Measurements from ENCODE around the gene ELOVL3. TPM values are rescaled to one million over a fixed set of nuclear protein-coding genes. Genes with fewer than 3 reads are reported as not detected.
A peak's percentile ranks its signal among the peaks of the same experiment; 100 is the strongest.

ELOVL3 gene
- total and polyA plus RNA-seq, 2 of the 13 experiments (the other 11 are each of a cell fraction or from before 2014, with no cell fraction given), result 0.58 to 0.69 TPM

DNA sequence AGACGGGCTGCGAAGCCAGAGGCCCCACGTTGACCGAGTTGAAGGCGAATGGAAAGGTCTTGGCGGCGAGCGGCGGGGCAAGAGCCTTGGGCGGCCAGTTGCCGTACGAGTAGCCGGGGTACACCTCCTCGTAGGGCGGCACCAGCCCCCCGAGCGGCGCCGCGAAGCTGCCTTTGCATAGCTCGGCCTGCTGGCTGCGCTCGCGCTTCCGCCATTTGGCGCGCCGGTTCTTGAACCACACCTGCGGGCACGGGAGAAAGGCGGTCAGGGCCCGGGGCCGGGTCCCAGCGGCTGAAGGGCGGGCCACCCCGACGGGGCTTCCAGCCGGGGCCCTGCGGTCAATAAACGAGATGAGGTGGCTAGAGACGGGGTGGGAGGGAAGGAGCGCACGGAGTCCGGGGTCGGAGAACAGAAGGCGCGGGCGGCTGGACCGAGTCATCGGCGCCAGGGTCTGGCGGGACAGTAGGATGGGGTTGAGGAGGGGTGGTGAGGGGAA, 4.8 kb downstream of the ELOVL3 start (continued):
- TF ChIP-seq ZNF777 (CRISPR knock-in tag; IDR thresholded peaks at IDR 0.05), result peak; percentile 90
- TF ChIP-seq, protein P1, sequence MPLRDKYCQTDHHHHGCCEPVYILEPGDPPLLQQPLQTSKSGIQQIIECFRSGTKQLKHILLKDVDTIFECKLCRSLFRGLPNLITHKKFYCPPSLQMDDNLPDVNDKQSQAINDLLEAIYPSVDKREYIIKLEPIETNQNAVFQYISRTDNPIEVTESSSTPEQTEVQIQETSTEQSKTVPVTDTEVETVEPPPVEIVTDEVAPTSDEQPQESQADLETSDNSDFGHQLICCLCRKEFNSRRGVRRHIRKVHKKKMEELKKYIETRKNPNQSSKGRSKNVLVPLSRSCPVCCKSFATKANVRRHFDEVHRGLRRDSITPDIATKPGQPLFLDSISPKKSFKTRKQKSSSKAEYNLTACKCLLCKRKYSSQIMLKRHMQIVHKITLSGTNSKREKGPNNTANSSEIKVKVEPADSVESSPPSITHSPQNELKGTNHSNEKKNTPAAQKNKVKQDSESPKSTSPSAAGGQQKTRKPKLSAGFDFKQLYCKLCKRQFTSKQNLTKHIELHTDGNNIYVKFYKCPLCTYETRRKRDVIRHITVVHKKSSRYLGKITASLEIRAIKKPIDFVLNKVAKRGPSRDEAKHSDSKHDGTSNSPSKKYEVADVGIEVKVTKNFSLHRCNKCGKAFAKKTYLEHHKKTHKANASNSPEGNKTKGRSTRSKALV (CRISPR knock-in tag; IDR thresholded peaks at IDR 0.05), result peak; percentile 69
- TF ChIP-seq U2AF1 (optimal IDR thresholded peaks at IDR 0.05; ENCODE audit: low read depth, low read length), result no peak

GRCh38 chr10:102231357-102232318, 5.5 kb downstream of the ELOVL3 start:
- H3K79me2 ChIP-seq (ENCODE audit: insufficient read depth, low read length), result no peaks in the 10 kb centered on the region
- peaks cover 45% of the 10 kb centered on the region for H3K4me1 ChIP-seq (ENCODE audit: insufficient read depth, low read length)
- H3K4me2 ChIP-seq (ENCODE audit: low read depth, low read length), result peak overlapping the region; percentile 96
- FAIRE-seq (no peak), ATAC-seq (peak; percentile 74), DNase-seq (ENCODE audit: low spot score) (peak; percentile 38)
- intact Hi-C loops (cut with micrococcal nuclease; ENCODE audit: unreplicated experiment) (loop anchor here (1.0 to 2.0 kb wide), 2 partner anchors 116 to 167 kb away; no protein-coding TSS in a partner anchor), in situ Hi-C loops (cut with HindIII; ENCODE audit: extremely low pct_ligation_motif_present, low pct_unique_long_range_greater_than_20kb) (no loop called here)
- H3K27ac ChIP-seq (ENCODE audit: extremely low read length, insufficient read depth, low read length), result no peak overlapping the region
- BruUV-seq (replicated peaks), result no TSS peak
- H3K36me3 ChIP-seq (replicated peaks in 1 of 2; ENCODE audit: control insufficient read depth in 1 of 2, insufficient read depth in 2 of 2, low read length in 2 of 2), result no peaks in the 10 kb centered on the region
- peaks cover 1 to 54% of the 10 kb centered on the region in 2 experiments; a peak in 4 of 5 replicates for H3K27me3 ChIP-seq (ENCODE audit: control insufficient read depth in 1 of 2, insufficient read depth in 2 of 2, low read length in 2 of 2)
- ChIA-PET CTCF (ENCODE audit: low intra/inter-chr PET ratio, low total read pairs) (interaction anchor here (0.8 to 4.7 kb wide), 4 partner anchors 116 to 352 kb away, joined by 4 to 34 read pairs (median 16); no protein-coding TSS in a partner anchor), POLR2A (interaction anchor here (0.6 to 2.1 kb wide), 6 partner anchors 14 to 191 kb away, joined by 3 to 6 read pairs (median 4); partner anchors contain the start of genes FBXL15 and GBF1)
- no peaks in the 10 kb centered on the region for H4K20me1 ChIP-seq (ENCODE audit: insufficient read depth, low read length)
- 22% methylated on average over 25 of the region's 76 CpGs for WGBS (ENCODE audit: low lambda C conversion rate)
- no peaks in the 10 kb centered on the region for H3K9me3 ChIP-seq (ENCODE audit: low read length)
- H3K4me3 ChIP-seq (replicated peaks in 1 of 3; ENCODE audit: insufficient read depth in 1 of 3, low read depth in 2 of 3, low read length in 3 of 3), result peak overlapping the region; percentile 39 to 72 (median 65); a peak in 4 of 6 replicates
- no peak overlapping the region for H2AFZ ChIP-seq (ENCODE audit: low read length)
- H3K9ac ChIP-seq (ENCODE audit: insufficient read depth, low read depth, low read length), result no peak overlapping the region
- peak; percentile 20; the same call in 1 of the 3 replicates for TF ChIP-seq MXI1 (IDR thresholded peaks at IDR 0.05; ENCODE audit: borderline replicate concordance, low read depth, low read length)
- TF ChIP-seq SMARCC2 (IDR thresholded peaks at IDR 0.05), result no peak
- TF ChIP-seq MIER2 (CRISPR knock-in tag; IDR thresholded peaks at IDR 0.05), result no peak
- no peak for TF ChIP-seq FOXM1 (CRISPR knock-in tag; IDR thresholded peaks at IDR 0.05)
- TF ChIP-seq SCMH1 (CRISPR knock-in tag; IDR thresholded peaks at IDR 0.05; ENCODE audit: borderline replicate concordance), result no peak
- peak; percentile 57; the same call in 1 of the 2 replicates for TF ChIP-seq RCOR2 (CRISPR knock-in tag; IDR thresholded peaks at IDR 0.05)
- TF ChIP-seq ZMAT3 (CRISPR knock-in tag; conservative IDR thresholded peaks at IDR 0.05), result no peak
- peak; percentile 94 for TF ChIP-seq ZMYM2 (CRISPR knock-in tag; IDR thresholded peaks at IDR 0.05)
- TF ChIP-seq ZNF562 (CRISPR knock-in tag; IDR thresholded peaks at IDR 0.05; ENCODE audit: borderline replicate concordance), result no peak
- TF ChIP-seq KDM2A (CRISPR knock-in tag; IDR thresholded peaks at IDR 0.05; ENCODE audit: borderline replicate concordance, low read depth), result peak; percentile 69
- peak; percentile 71 for TF ChIP-seq NRL (CRISPR knock-in tag; IDR thresholded peaks at IDR 0.05; ENCODE audit: borderline replicate concordance)
- TF ChIP-seq ZNF547 (CRISPR knock-in tag; IDR thresholded peaks at IDR 0.05), result peak; percentile 70; the same call in 1 of the 2 replicates
- peak; percentile 43; the same call in 1 of the 2 replicates for TF ChIP-seq MYC (CRISPR knock-in tag; IDR thresholded peaks at IDR 0.05; ENCODE audit: borderline replicate concordance)
- TF ChIP-seq, protein P2, sequence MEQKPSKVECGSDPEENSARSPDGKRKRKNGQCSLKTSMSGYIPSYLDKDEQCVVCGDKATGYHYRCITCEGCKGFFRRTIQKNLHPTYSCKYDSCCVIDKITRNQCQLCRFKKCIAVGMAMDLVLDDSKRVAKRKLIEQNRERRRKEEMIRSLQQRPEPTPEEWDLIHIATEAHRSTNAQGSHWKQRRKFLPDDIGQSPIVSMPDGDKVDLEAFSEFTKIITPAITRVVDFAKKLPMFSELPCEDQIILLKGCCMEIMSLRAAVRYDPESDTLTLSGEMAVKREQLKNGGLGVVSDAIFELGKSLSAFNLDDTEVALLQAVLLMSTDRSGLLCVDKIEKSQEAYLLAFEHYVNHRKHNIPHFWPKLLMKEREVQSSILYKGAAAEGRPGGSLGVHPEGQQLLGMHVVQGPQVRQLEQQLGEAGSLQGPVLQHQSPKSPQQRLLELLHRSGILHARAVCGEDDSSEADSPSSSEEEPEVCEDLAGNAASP (CRISPR knock-in tag; IDR thresholded peaks at IDR 0.05; ENCODE audit: borderline replicate concordance), result no peak
- no peak for TF ChIP-seq ZIK1 (CRISPR knock-in tag; IDR thresholded peaks at IDR 0.05; ENCODE audit: borderline replicate concordance, low read depth)

All from HepG2 (cell line).